22Rv1 (cell line): ENCODE data around the gene C6orf89.

Experiments
- H3K27ac ChIP-seq: fragments of 450-650 bp; 2 replicates; pipeline ENCODE4 v1.5.1; 2017
- CTCF ChIP-seq: fragments of 450-650 bp; IDR thresholded peaks from 2 replicates; pipeline ENCODE4 v1.5.1; 2017; ENCODE audit warnings: mild to moderate bottlenecking
- ZFX ChIP-seq: fragments of 450-650 bp; IDR thresholded peaks from 2 replicates; pipeline ENCODE4 v1.6.1; 2017; ENCODE audit warnings: antibody characterized with exemption, borderline replicate concordance

Gene C6orf89

GRCh38 chr6:36873612-36874442 lies 11.9 kb upstream of the C6orf89 start:
- TF ChIP-seq CTCF (0 out of 2 replicates have a peak, but pooled peaks have one; percentile 8), ZFX (no peak)
- H3K27ac ChIP-seq = peak overlapping the region; percentile 89

DNA sequence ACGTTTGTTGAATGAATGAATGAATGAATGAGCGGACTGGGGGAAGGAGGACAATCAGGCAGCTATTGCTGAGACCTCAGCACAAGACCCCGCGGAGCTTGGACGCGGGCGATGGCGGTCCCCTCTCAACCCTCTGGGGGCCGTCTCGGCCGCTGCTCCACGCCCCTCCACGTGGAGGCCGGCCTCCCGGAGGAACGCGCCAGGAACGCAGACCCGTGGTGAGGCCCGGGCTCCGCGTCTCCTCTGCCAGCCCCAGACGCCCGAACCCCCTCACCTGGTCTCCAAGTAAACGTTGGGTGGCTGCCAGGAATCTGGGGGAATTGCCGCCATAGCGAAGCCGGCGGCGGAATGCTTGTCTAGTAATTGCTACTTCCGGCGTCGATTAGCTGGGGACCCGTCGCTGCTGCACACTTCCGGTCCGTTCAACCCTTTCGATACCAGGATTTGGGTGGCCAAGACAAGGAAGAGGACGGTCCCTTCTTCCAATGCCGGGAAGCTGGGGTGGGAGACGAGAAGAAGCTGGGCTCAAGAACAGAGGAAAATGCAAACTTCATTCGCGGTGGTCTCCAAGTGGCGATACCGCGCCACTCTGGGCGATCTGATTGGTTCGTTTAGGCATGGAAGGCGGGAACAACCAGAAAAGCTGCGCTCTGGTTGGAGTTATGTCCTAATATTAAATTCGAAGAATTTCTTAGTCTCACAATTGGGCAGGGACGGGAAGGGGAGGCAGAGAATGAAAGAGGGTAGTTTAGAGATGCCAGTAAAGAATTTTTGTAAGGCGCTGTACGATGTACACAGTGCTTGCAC lies 11.1 kb upstream of the C6orf89 start, which contains the start of gene PPIL1:
Gene PPIL1, minus strand, starts transcription at position 361 of the 807 bp plus-strand sequence. Its CDS starts 31 bp downstream, at position 330.
- TF ChIP-seq CTCF (no peak), ZFX (no peak)
- H3K27ac ChIP-seq = peak within 1 kb of the TSS; percentile 89

DNA sequence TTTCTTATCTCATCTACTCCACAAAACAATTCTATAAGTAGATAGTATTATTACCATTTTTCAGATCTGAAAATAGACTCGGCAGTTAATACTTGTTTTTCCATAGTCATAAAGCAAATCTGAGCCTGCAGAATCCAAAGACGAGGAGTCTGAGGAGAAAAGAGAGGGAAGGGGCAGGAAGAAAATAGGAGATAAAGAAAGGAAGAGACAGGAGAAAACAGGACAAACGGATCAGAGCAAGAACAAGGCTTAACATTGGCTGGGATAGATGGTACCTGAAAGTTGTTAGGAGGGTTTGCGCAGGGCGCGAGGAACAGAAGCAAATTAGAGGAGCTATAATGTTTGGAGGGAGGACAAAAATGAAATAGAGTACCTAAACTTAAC lies 10.5 kb upstream of the C6orf89 start:
- TF ChIP-seq CTCF (no peak), ZFX (no peak)
- peak overlapping the region; percentile 89 for H3K27ac ChIP-seq

GRCh38 chr6:36884610-36885009 lies 1.1 kb upstream of the C6orf89 start:
- no peak overlapping the region for H3K27ac ChIP-seq
- no peak for TF ChIP-seq CTCF
- TF ChIP-seq ZFX = no peak

GRCh38 chr6:36886950-36887618 lies 1.3 kb downstream of the C6orf89 start:
- H3K27ac ChIP-seq = peak overlapping the region; percentile 67; the same call in 1 of the 2 replicates
- TF ChIP-seq CTCF = no peak

GRCh38 chr6:36888115-36888643 lies 2.4 kb downstream of the C6orf89 start:
- TF ChIP-seq CTCF = no peak
- no peak overlapping the region for H3K27ac ChIP-seq
